Smooth muscle cell (in vitro differentiated cells): ENCODE measurements around the gene PADI2. TPM values are rescaled to one million over a fixed set of nuclear protein-coding genes. Genes with fewer than 3 reads are reported as not detected.

ENCODE experiments used
- DNase-seq: peaks from one replicate; lab custom pipeline; 2025; ENCODE audit not compliant: unreplicated experiment; lab: John Stamatoyannopoulos, UW
- H2AFZ ChIP-seq: fragments of 200-600 bp; sonication (generic); 2 replicates; pipeline ENCODE4 v1.6.0; 2016; ENCODE audit warnings: antibody characterized with exemption, low read depth, mild to moderate bottlenecking
- H3F3A ChIP-seq: fragments of 200-600 bp; sonication (generic); 2 replicates; pipeline ENCODE4 v1.6.0; 2017; ENCODE audit warnings: antibody characterized with exemption, low read depth
- H3K27ac ChIP-seq: fragments of 200-600 bp; sonication (generic); 2 replicates; pipeline ENCODE4 v1.5.1; 2016; ENCODE audit warnings: low read depth, mild to moderate bottlenecking
- H3K27me3 ChIP-seq: fragments of 200-600 bp; sonication (generic); 2 replicates; pipeline ENCODE4 v1.6.1; 2016; ENCODE audit warnings: low read depth, mild to moderate bottlenecking
- H3K36me3 ChIP-seq: fragments of 200-600 bp; sonication (generic); 2 replicates; pipeline ENCODE4 v1.5.1; 2016; ENCODE audit warnings: low read depth
- H3K4me1 ChIP-seq: fragments of 200-600 bp; sonication (generic); 2 replicates; pipeline ENCODE4 v1.5.1; 2016; ENCODE audit warnings: low read depth
- H3K4me2 ChIP-seq: fragments of 200-600 bp; sonication (generic); 2 replicates; pipeline ENCODE4 v1.6.0; 2016; ENCODE audit warnings: mild to moderate bottlenecking
- H3K4me3 ChIP-seq: fragments of 200-600 bp; sonication (generic); 2 replicates; pipeline ENCODE4 v1.5.1; 2016; ENCODE audit warnings: mild to moderate bottlenecking
- H3K79me2 ChIP-seq: fragments of 200-600 bp; sonication (generic); 2 replicates; pipeline ENCODE4 v1.6.0; 2016; ENCODE audit warnings: low read depth, mild to moderate bottlenecking
- H3K9ac ChIP-seq: fragments of 200-600 bp; sonication (generic); 2 replicates; pipeline ENCODE4 v1.6.0; 2016; ENCODE audit warnings: low read depth
- H3K9me3 ChIP-seq: fragments of 200-600 bp; sonication (generic); replicated peaks from 2 replicates; pipeline ENCODE4 v1.5.1; 2016; ENCODE audit warnings: low read depth
- H4K20me1 ChIP-seq: fragments of 200-600 bp; sonication (generic); 2 replicates; pipeline ENCODE4 v1.6.0; 2016; ENCODE audit warnings: low read depth
- CTCF ChIP-seq: fragments of 200-600 bp; sonication (generic); IDR thresholded peaks from 2 replicates; pipeline ENCODE4 v1.5.1; 2017; ENCODE audit warnings: borderline replicate concordance, mild to moderate bottlenecking, antibody characterized with exemption; ENCODE audit not compliant: insufficient read depth, poor library complexity, severe bottlenecking
- WGBS: methylation state at CpG from one replicate; pipeline ENCODE4 v1.1.7; 2016; ENCODE audit warnings: low lambda C conversion rate; 5-methylcytosine and 5-hydroxymethylcytosine counted together
- polyA plus RNA-seq: library from polyadenylated mRNA; unstranded; fragments of >200 nt; fragmentation: Nextera tagmentation; extraction: Ambion mirVana; gene quantifications from 2 replicates; pipeline ENCODE4 v1.2.1, GENCODE V29; 2016
- total RNA-seq: library from RNA; depleted of rRNA; stranded (reverse); fragments of >200 nt; gene quantifications from 2 replicates; pipeline ENCODE4 v1.2.3, GENCODE V29; 2014

PADI2 gene
- total and polyA plus RNA-seq, 2 experiments from 2014 or later, result not detected

GRCh38 chr1:17143760-17144159, 24.5 kb upstream of the PADI2 start:
- no peak overlapping the region for H3K27ac ChIP-seq
- H3F3A ChIP-seq, result no peaks in the 10 kb centered on the region
- H3K4me2 ChIP-seq, result no peak overlapping the region
- no peaks in the 10 kb centered on the region for H3K27me3 ChIP-seq
- no peaks in the 10 kb centered on the region for H3K4me1 ChIP-seq
- no peaks in the 10 kb centered on the region for H3K79me2 ChIP-seq
- no peak overlapping the region for H3K9ac ChIP-seq
- no peak overlapping the region for H2AFZ ChIP-seq
- no peaks in the 10 kb centered on the region for H3K36me3 ChIP-seq
- WGBS, result 98% methylated on average over 3 of the region's 3 CpGs
- H4K20me1 ChIP-seq, result no peaks in the 10 kb centered on the region
- H3K9me3 ChIP-seq, result no peaks in the 10 kb centered on the region
- no peak overlapping the region for H3K4me3 ChIP-seq
- TF ChIP-seq CTCF, result no peak
- DNase-seq, result no peak

- TF ChIP-seq CTCF, result no peak
- no peak overlapping the region for H3K4me2 ChIP-seq
- WGBS, result 92% methylated on average over 10 of the region's 10 CpGs
Measured at GRCh38 chr1:17141441-17142197, 22.4 kb upstream of the PADI2 start.

GRCh38 chr1:17140279-17140678, 21.0 kb upstream of the PADI2 start:
- Histone ChIP-seq H3K9ac (no peak overlapping the region), H2AFZ (no peak overlapping the region), H3F3A (no peaks in the 10 kb centered on the region), H3K4me2 (no peak overlapping the region), H3K36me3 (no peaks in the 10 kb centered on the region), H3K9me3 (no peaks in the 10 kb centered on the region), H4K20me1 (no peaks in the 10 kb centered on the region), H3K4me1 (no peaks in the 10 kb centered on the region), H3K27me3 (no peaks in the 10 kb centered on the region), H3K79me2 (no peaks in the 10 kb centered on the region), H3K4me3 (no peak overlapping the region), H3K27ac (no peak overlapping the region)
- no peak for TF ChIP-seq CTCF
- 56% methylated on average over 1 of the region's 1 CpG for WGBS
- DNase-seq, result no peak

More at GRCh38 chr1:17141441-17142197, 22.4 kb upstream of the PADI2 start:
- Histone ChIP-seq H3K9me3 (no peaks in the 10 kb centered on the region), H3K27me3 (no peaks in the 10 kb centered on the region), H3K36me3 (no peaks in the 10 kb centered on the region), H3K9ac (no peak overlapping the region), H2AFZ (no peak overlapping the region), H3K27ac (no peak overlapping the region), H3K4me3 (no peak overlapping the region), H3K4me1 (no peaks in the 10 kb centered on the region), H4K20me1 (no peaks in the 10 kb centered on the region), H3F3A (no peaks in the 10 kb centered on the region), H3K79me2 (no peaks in the 10 kb centered on the region)
- no peak for DNase-seq

DNA sequence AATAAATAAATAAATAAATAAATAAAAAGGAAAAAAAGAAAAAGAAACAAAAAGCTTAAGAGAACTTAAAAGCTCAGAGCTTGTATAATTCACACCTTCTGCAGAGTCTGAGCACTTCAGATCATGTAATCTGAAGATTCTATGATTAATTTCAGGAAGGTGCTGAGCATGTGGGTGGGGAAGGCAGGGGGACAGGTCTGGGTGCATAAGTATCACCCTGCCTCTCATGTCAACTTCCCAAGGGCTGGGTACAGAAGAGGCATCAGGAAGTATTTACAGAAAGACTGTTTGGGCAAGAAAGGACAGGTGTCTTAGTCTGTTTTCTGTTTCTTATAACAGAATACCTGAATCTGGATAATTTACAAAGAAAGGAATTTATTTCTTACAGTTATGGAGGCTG, 20.4 kb upstream of the PADI2 start:
- no peaks in the 10 kb centered on the region for H3K36me3 ChIP-seq
- no peaks in the 10 kb centered on the region for H4K20me1 ChIP-seq
- H3K4me1 ChIP-seq, result no peaks in the 10 kb centered on the region
- H3F3A ChIP-seq, result no peaks in the 10 kb centered on the region
- H3K79me2 ChIP-seq, result no peaks in the 10 kb centered on the region
- H2AFZ ChIP-seq, result no peak overlapping the region
- H3K4me3 ChIP-seq, result no peak overlapping the region
- no peaks in the 10 kb centered on the region for H3K9me3 ChIP-seq
- no peak overlapping the region for H3K9ac ChIP-seq
- no peak for TF ChIP-seq CTCF
- DNase-seq, result no peak
- no peaks in the 10 kb centered on the region for H3K27me3 ChIP-seq
- H3K27ac ChIP-seq, result no peak overlapping the region
- no peak overlapping the region for H3K4me2 ChIP-seq
